ENCODE results near the gene SH3BGRL3.

Gene SH3BGRL3

DNA sequence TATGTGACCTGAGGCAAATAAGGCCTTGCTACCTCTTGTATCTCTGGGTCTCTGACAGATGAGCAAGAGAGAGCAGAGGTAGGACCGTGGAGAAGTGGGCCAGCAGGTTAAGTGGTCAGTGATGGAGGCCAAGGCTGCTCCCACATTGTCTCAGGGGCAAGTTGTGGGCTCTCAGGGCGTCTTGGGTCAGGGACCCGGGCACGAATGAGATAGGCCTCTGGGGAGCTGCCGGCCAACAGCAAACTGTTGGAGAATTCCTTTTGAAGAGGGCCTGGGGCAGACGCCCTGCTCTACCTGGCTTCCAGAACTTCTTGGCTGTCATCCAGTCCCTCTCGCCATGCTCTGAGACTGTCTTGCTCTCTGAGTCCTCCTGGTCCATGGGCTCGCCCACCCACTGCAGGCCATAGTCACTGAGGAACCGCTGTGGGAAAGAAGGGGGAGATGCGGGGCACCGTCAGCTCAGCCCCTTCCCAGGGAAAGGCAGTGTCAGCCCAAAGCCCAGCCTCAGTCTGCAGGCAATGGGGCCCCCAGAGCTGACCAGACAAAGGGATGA is 14.1 kb downstream of the SH3BGRL3 start:
- H3F3A ChIP-seq (ENCODE audit: low read depth) = peaks cover 11% of the 10 kb centered on the region; the same call in 1 of the 2 replicates
- H3K9me3 ChIP-seq (ENCODE audit: insufficient read depth, low read depth, low read length) = no peaks in the 10 kb centered on the region
- H4K20me1 ChIP-seq (ENCODE audit: insufficient read depth, low read length, poor library complexity, severe bottlenecking) = no peaks in the 10 kb centered on the region
- H2AFZ ChIP-seq (ENCODE audit: low read length) = no peak overlapping the region
- H3K79me2 ChIP-seq (ENCODE audit: insufficient read depth, low read length) = no peaks in the 10 kb centered on the region
- no peak overlapping the region for H3K4me3 ChIP-seq (ENCODE audit: low read length, poor library complexity, severe bottlenecking)
- H3K27me3 ChIP-seq (ENCODE audit: insufficient read depth, low read length, poor library complexity, severe bottlenecking) = no peaks in the 10 kb centered on the region
- H3K9me2 ChIP-seq (replicated peaks; ENCODE audit: low read depth, low read length) = no peaks in the 10 kb centered on the region
- H3K9ac ChIP-seq (ENCODE audit: low read depth, low read length, poor library complexity, severe bottlenecking) = no peak overlapping the region
- H3K4me2 ChIP-seq (ENCODE audit: low read depth, low read length, poor library complexity, severe bottlenecking) = no peak overlapping the region
- no peaks in the 10 kb centered on the region for H3K36me3 ChIP-seq (ENCODE audit: insufficient read depth, low read length)
- no peak for TF ChIP-seq EZH2phosphoT487 (IDR thresholded peaks at IDR 0.05; ENCODE audit: borderline replicate concordance)
- TF ChIP-seq, protein P1, sequence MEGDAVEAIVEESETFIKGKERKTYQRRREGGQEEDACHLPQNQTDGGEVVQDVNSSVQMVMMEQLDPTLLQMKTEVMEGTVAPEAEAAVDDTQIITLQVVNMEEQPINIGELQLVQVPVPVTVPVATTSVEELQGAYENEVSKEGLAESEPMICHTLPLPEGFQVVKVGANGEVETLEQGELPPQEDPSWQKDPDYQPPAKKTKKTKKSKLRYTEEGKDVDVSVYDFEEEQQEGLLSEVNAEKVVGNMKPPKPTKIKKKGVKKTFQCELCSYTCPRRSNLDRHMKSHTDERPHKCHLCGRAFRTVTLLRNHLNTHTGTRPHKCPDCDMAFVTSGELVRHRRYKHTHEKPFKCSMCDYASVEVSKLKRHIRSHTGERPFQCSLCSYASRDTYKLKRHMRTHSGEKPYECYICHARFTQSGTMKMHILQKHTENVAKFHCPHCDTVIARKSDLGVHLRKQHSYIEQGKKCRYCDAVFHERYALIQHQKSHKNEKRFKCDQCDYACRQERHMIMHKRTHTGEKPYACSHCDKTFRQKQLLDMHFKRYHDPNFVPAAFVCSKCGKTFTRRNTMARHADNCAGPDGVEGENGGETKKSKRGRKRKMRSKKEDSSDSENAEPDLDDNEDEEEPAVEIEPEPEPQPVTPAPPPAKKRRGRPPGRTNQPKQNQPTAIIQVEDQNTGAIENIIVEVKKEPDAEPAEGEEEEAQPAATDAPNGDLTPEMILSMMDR (conservative IDR thresholded peaks at IDR 0.05; ENCODE audit: low read length) = no peak
- peaks cover 39% of the 10 kb centered on the region for H3K4me1 ChIP-seq (ENCODE audit: insufficient read depth, low read length, poor library complexity, severe bottlenecking)

DNA sequence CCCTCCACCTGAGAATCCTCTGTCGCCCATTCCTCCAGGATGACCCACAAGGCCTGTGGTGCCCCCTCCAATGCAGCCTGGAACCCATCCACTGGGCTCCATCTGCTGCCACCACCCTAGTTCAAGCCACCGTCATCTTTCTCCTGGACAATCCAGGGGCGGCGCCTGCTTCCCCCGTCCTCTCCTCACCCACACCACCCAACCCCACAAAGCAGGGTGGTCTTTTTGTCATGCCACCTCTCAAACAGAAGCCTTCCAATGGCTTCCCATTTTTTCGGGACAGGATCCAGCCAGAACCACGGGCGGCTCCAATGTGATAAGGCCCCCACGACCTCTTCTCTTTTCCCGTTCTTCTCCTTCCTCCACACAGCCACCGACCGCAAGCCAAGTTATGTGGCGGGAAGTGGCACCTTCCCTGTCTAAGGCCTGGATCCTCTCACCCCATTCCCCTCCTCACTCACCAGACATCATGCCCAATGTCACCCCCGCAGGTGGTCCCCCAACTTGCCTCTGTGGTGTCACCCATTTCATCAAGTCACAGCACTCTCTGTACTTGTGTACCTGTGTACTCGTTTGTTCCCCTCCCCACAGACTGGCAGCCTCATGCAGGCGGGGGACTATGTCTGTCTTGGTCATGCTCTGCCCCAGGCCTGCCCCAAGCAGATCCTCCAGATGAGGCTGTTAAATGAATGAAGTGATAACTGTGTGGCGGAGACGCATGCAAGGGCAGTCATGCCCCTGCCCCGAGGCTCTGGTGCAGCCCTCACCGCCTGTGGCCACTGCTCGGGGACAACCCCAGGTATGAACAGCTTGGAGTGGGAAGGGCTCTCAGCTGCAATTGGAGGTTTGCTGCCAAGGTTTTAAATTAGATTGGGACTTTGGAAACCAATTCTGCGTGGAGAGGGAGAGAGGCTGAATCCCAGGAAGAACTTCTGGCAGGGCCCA is 15.6 kb downstream of the SH3BGRL3 start:
- Histone ChIP-seq H3F3A (ENCODE audit: low read depth) (no peaks in the 10 kb centered on the region), H4K20me1 (ENCODE audit: insufficient read depth, low read length, poor library complexity, severe bottlenecking) (no peaks in the 10 kb centered on the region), H3K4me3 (ENCODE audit: low read length, poor library complexity, severe bottlenecking) (no peak overlapping the region), H3K9ac (ENCODE audit: low read depth, low read length, poor library complexity, severe bottlenecking) (no peak overlapping the region), H3K9me2 (replicated peaks; ENCODE audit: low read depth, low read length) (no peaks in the 10 kb centered on the region), H3K9me3 (ENCODE audit: insufficient read depth, low read depth, low read length) (no peaks in the 10 kb centered on the region), H3K4me1 (ENCODE audit: insufficient read depth, low read length, poor library complexity, severe bottlenecking) (peaks cover 29% of the 10 kb centered on the region), H3K27me3 (ENCODE audit: insufficient read depth, low read length, poor library complexity, severe bottlenecking) (no peaks in the 10 kb centered on the region), H3K4me2 (ENCODE audit: low read depth, low read length, poor library complexity, severe bottlenecking) (no peak overlapping the region), H3K36me3 (ENCODE audit: insufficient read depth, low read length) (no peaks in the 10 kb centered on the region), H3K79me2 (ENCODE audit: insufficient read depth, low read length) (no peaks in the 10 kb centered on the region), H2AFZ (ENCODE audit: low read length) (no peak overlapping the region)
- TF ChIP-seq EZH2phosphoT487 (IDR thresholded peaks at IDR 0.05; ENCODE audit: borderline replicate concordance) = no peak
- TF ChIP-seq, protein P1 (conservative IDR thresholded peaks at IDR 0.05; ENCODE audit: low read length) = no peak

DNA sequence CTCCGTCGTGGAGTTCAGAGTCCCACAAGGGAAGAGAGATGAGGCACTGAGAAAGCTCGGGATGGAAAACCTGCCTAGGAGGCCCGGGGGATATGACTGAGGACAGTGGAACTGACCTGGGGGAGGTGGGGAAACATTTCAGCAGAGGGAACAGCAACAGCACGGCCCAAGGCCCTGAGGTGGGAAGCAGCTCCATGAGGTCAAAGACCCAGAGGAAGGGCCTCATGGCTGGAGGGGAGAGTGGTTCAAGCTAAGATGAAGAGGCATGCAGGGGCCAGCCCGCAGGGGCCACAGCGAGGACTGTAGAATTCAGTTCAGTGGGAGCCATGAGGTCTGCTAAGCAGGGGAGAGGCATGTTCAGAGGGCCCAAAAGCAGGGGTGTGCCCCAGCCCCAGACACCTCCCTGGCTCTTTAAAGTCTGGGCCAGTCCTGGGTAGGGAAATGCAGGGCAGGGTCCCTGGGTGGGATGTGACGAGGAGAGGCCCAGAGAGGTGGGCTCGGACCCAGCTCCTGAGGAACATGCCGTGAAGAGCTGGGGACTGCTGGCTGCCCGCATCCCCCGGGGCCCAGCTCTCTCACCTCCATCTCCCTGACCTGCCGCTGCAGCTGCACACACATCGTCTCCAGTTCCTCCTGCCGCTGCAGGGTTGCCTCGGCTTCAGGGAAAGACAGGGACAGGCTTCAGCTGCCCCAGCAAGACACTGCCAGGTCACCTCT is 16.6 kb downstream of the SH3BGRL3 start:
- Histone ChIP-seq H3K9me2 (replicated peaks; ENCODE audit: low read depth, low read length) (no peaks in the 10 kb centered on the region), H3K4me2 (ENCODE audit: low read depth, low read length, poor library complexity, severe bottlenecking) (no peak overlapping the region), H2AFZ (ENCODE audit: low read length) (no peak overlapping the region), H3K4me3 (ENCODE audit: low read length, poor library complexity, severe bottlenecking) (no peak overlapping the region), H3K27me3 (ENCODE audit: insufficient read depth, low read length, poor library complexity, severe bottlenecking) (no peaks in the 10 kb centered on the region), H3K9me3 (ENCODE audit: insufficient read depth, low read depth, low read length) (no peaks in the 10 kb centered on the region), H3K4me1 (ENCODE audit: insufficient read depth, low read length, poor library complexity, severe bottlenecking) (peaks cover 25% of the 10 kb centered on the region), H4K20me1 (ENCODE audit: insufficient read depth, low read length, poor library complexity, severe bottlenecking) (no peaks in the 10 kb centered on the region), H3F3A (ENCODE audit: low read depth) (no peaks in the 10 kb centered on the region), H3K9ac (ENCODE audit: low read depth, low read length, poor library complexity, severe bottlenecking) (no peak overlapping the region), H3K36me3 (ENCODE audit: insufficient read depth, low read length) (no peaks in the 10 kb centered on the region), H3K79me2 (ENCODE audit: insufficient read depth, low read length) (no peaks in the 10 kb centered on the region)
- TF ChIP-seq, protein P1 (conservative IDR thresholded peaks at IDR 0.05; ENCODE audit: low read length) = no peak
- TF ChIP-seq EZH2phosphoT487 (IDR thresholded peaks at IDR 0.05; ENCODE audit: borderline replicate concordance) = no peak
